Measurements from ENCODE around the gene SLC18A2. TPM values are rescaled to one million over a fixed set of nuclear protein-coding genes. Genes with fewer than 3 reads are reported as not detected.

The SLC18A2 gene
- not detected for total RNA-seq

DNA sequence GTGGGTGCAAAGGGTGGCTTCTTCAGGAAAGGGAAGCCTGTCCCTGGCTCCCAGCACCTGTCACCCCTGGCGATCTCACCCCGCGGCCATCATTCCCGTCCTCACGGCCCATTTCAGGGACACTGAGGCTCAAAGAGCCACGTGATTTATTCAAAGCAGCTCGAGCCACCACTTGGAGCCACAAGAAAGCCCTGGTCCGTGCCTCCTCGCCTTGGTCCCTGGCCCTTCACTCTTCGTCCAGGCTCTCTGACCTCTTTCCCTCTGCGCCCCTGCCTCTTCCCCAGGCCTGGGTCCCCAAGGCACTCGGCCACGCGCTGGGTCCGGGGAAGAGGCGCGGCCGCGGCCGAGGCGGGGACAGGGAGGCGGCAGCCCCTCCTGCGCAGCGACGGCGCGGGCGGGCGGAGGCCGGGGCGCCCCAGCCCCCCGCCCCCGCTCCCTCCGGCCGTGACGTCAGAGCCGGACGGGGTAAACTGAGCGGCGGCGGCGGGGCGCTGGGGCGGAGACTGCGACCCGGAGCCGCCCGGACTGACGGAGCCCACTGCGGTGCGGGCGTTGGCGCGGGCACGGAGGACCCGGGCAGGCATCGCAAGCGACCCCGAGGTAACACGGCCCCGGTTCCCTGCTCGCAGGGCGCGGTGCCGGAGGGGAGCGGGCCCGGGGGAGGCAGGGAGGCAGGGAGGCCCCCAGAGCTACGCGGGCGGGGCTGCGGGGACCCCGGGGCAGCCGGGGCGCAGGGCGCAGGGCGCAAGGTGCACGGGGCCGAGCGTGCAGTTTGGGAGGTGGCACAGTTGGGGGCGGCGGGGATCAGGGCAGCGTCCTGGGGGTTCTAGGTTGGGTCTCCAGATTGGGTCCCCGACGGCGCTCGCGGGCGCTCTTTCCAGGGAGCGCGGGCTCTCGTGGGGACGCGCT, at the start of gene SLC18A2:
Gene SLC18A2, plus strand, starts transcription at position 494 of the 909 bp plus-strand sequence. CDS start 580 bp downstream, outside the sequence.
- Mint-ChIP-seq H3K36me3 (no peaks in the 10 kb centered on the region), H3K27me3 (peaks cover 30% of the 10 kb centered on the region), H3K4me1 (peaks cover 4% of the 10 kb centered on the region), H3K4me3 (no peak within 1 kb of the TSS), H3K27ac (no peak within 1 kb of the TSS), H3K9me3 (no peaks in the 10 kb centered on the region)
- DNase-seq: no peak

DNA sequence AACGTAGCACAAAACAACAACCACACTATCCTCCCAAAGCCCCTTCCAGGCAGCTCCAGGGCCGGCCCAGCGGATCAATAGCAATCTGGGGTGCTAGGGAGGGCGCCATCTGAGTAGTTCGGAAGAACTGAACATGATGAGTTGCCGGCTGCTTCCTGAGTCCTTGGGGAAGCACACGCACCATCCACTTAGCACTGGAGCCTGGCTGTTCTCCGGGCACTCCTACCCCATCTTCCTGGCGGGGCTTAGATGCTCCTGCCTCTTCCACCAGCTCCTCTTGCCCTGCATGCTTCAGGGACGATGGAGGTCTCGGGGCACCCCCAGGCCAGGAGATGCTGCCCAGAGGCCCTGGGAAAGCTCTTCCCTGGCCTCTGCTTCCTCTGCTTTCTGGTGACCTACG, 43.7 kb upstream of the SLC18A2 start, which contains the start of gene KCNK18:
Gene KCNK18, plus strand, starts transcription at position 301 of the 400 bp plus-strand sequence. Its CDS starts 0 bp downstream, at position 301.
- Mint-ChIP-seq H3K9me3 (peaks cover 2% of the 10 kb centered on the region), H3K4me3 (no peak within 1 kb of the TSS), H3K27me3 (peaks cover 5% of the 10 kb centered on the region), H3K36me3 (no peaks in the 10 kb centered on the region), H3K27ac (no peak within 1 kb of the TSS), H3K4me1 (no peaks in the 10 kb centered on the region)
- DNase-seq: no peak

DNA sequence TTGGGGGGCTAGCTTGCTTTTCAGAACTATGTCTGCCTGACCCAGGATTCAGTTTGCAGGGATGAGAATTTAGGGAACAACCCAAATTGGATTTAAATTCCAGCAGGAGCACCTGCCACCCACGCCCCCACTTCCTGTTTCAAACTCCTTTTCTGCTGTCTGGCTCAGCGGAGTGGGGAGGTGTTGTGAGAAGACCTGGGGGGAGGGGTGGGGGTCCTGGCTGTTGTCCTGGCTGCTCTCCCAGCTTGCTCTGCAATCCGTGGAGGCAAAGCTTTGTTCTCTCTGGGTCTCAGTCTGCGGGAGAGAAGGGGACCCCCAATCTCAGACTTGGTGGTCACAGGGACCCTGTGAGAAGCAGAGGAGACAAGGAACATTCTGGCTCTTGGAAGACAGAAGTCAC, 42.8 kb upstream of the SLC18A2 start:
- peaks cover 2% of the 10 kb centered on the region for H3K9me3 Mint-ChIP-seq
- no peaks in the 10 kb centered on the region for H3K4me1 Mint-ChIP-seq
- H3K27ac Mint-ChIP-seq: no peak overlapping the region
- DNase-seq: no peak
- no peaks in the 10 kb centered on the region for H3K36me3 Mint-ChIP-seq
- peaks cover 5% of the 10 kb centered on the region for H3K27me3 Mint-ChIP-seq
- H3K4me3 Mint-ChIP-seq: no peak overlapping the region

DNA sequence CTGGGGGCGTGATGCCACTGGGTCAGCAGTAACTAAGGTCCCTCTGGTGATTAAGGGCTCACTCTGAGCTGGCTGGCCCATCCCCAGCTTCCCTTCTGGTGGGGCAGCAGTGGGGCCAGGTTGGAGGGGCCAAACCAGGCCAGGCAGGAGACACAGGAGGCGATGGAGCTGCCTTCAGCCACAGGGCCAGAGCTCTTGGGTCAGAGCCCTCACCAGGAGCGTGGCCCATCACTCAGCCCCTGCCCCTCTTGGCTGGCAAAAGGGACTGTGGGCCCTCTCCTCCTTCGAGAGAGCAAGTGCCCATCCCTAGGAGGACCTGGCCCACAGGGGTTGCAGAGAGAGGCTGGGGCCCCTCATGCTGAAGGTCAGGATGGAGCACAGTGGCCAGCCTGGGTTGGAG, 39.1 kb upstream of the SLC18A2 start:
- no peak for DNase-seq
- peaks cover 14% of the 10 kb centered on the region for H3K27me3 Mint-ChIP-seq
- H3K4me3 Mint-ChIP-seq: no peak overlapping the region
- no peaks in the 10 kb centered on the region for H3K4me1 Mint-ChIP-seq
- peaks cover 3% of the 10 kb centered on the region for H3K9me3 Mint-ChIP-seq
- no peaks in the 10 kb centered on the region for H3K36me3 Mint-ChIP-seq
- no peak overlapping the region for H3K27ac Mint-ChIP-seq

DNA sequence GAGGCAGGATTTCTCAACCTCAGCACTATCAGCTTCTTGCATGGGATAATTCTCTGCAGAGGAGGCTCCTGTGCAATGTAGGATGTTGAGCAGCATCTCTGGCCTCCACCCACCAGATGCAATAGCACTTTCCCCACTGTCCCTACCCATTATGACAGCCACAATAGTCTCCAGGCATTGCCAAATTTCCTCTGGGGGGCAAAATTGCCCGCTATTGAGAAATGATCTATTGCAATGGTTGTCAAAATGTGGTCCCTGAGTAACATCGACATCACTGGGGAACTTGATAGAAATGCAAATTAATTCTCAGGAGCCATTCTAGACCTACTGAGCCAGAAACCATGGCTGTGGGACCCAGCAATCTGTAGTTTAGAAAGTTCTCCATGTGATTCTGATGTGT, 36.6 kb upstream of the SLC18A2 start:
- Mint-ChIP-seq H3K4me1 (no peaks in the 10 kb centered on the region), H3K27ac (no peak overlapping the region), H3K36me3 (no peaks in the 10 kb centered on the region), H3K27me3 (peaks cover 15% of the 10 kb centered on the region), H3K4me3 (no peak overlapping the region), H3K9me3 (peaks cover 3% of the 10 kb centered on the region)
- no peak for DNase-seq

DNA sequence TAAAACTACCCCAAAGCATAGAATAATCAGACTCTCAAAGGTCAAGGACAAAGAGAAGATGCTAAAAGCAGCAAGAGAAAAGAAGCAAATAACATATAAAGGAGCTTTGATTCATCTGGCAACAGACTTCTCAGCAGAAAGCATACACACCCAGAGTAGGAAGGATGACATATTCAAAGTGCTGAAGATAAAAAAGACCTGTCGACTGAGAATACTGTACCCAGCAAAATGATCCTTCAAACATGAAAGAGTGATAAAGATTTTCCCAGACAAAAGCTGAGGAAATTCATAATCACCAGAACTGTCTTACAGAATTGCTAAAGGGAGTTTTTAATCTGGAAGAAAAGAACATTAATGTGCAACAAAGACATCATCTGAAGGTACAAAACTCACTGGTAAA, 28.7 kb upstream of the SLC18A2 start:
- no peaks in the 10 kb centered on the region for H3K36me3 Mint-ChIP-seq
- H3K27ac Mint-ChIP-seq: no peak overlapping the region
- H3K4me1 Mint-ChIP-seq: no peaks in the 10 kb centered on the region
- H3K9me3 Mint-ChIP-seq: peaks cover 11% of the 10 kb centered on the region
- H3K4me3 Mint-ChIP-seq: no peak overlapping the region
- peaks cover 41% of the 10 kb centered on the region for H3K27me3 Mint-ChIP-seq
- no peak for DNase-seq

DNA sequence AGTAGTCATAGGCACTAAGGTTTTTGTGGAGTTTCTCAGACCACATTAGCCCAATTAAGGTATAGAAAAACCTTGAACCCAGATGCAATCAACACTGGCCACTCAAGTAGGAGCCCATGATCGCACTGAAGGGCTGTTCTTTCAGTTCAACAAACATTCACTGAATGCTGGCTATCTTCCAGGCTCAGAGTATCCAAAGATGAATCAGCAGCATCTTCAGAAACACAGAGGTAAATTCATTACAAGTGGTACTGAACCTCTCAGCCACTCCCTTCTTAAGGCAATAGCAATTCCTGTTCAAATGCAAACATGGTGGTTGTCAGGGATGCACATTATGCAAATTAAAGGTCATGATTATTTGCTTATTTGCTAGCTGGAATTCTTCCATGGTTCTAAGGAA, 26.5 kb upstream of the SLC18A2 start:
- DNase-seq: no peak
- Mint-ChIP-seq H3K4me3 (no peak overlapping the region), H3K27ac (no peak overlapping the region), H3K9me3 (peaks cover 11% of the 10 kb centered on the region), H3K36me3 (no peaks in the 10 kb centered on the region), H3K4me1 (peaks cover 2% of the 10 kb centered on the region), H3K27me3 (peaks cover 50% of the 10 kb centered on the region)

DNA sequence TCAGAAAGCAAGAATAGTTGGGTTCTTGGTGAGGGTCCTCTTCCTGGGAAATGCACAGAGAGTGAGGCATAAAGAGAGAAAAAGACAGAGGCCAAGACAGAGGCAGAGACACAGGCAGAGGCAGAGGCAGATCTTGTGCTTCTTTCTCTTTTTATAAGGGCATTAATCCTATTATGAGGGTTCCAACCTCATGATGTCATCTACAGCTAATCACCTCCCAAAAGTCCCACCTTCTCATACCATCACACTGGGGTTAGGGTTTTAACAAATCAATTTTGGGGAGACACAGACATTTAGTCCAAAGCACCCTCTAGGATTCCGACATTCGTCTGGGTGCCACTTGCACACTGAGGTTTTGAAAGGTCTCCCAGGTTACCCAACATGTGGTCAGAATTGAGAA, 25.8 kb upstream of the SLC18A2 start:
- DNase-seq: no peak
- H3K27me3 Mint-ChIP-seq: peaks cover 50% of the 10 kb centered on the region
- peaks cover 11% of the 10 kb centered on the region for H3K9me3 Mint-ChIP-seq
- H3K27ac Mint-ChIP-seq: no peak overlapping the region
- H3K4me3 Mint-ChIP-seq: no peak overlapping the region
- H3K4me1 Mint-ChIP-seq: peaks cover 2% of the 10 kb centered on the region
- H3K36me3 Mint-ChIP-seq: no peaks in the 10 kb centered on the region

DNA sequence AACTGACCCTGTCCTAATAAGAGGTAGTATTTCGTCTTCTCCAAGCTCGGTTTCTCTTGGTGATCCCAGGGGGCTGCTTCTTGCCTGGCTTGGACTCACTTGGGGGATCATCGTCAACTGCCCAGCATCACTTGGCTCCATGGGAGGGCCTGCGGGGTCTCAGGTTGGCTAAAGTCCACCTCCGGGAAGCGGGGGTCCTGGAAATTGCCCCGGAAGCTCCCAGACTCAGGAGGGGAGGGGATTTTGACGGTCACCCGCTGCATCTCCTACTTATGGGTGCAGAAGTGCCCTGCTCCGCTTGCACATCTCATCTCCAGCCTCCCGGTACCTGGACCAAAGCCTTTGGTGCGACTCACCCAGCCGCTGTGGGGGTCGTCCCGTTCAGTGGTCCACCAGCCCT, 24.9 kb upstream of the SLC18A2 start:
- DNase-seq: no peak
- peaks cover 43% of the 10 kb centered on the region for H3K27me3 Mint-ChIP-seq
- H3K4me1 Mint-ChIP-seq: peaks cover 2% of the 10 kb centered on the region
- no peak overlapping the region for H3K27ac Mint-ChIP-seq
- no peaks in the 10 kb centered on the region for H3K36me3 Mint-ChIP-seq
- H3K9me3 Mint-ChIP-seq: peaks cover 11% of the 10 kb centered on the region
- no peak overlapping the region for H3K4me3 Mint-ChIP-seq

DNA sequence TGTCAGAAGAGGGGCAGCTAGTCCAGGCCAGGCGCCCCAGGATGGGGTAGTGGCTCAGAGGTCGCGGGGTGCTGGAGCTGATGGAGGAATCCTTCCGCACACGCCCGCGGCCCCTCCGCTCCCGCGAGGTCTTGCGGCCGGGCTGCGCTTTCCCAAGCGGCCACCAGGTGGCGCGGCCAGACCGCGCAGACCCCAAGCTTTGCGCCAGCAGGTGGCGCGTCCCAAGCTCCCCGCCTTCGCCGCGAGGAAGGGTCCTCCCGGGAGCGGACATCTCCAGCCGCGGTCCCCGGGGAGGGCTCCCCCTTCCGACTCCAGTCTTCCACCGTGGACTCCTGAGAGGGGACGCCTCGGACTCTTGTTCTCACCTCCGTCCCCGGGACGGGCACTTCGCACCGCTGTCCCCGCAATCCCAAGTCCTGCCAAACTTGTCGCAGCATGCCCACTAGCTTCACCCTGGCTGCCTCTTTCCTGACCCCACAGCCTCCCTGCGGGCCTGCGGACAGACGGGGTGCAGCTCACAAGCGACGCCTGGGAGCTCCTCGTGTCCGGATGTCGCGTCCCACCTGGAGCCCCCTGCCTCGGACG, 24.2 kb upstream of the SLC18A2 start:
- Mint-ChIP-seq H3K27me3 (peaks cover 43% of the 10 kb centered on the region), H3K36me3 (no peaks in the 10 kb centered on the region), H3K27ac (no peak overlapping the region), H3K9me3 (peaks cover 6% of the 10 kb centered on the region), H3K4me3 (peak overlapping the region; percentile 68), H3K4me1 (peaks cover 2% of the 10 kb centered on the region)
- peak; percentile 75 for DNase-seq

DNA sequence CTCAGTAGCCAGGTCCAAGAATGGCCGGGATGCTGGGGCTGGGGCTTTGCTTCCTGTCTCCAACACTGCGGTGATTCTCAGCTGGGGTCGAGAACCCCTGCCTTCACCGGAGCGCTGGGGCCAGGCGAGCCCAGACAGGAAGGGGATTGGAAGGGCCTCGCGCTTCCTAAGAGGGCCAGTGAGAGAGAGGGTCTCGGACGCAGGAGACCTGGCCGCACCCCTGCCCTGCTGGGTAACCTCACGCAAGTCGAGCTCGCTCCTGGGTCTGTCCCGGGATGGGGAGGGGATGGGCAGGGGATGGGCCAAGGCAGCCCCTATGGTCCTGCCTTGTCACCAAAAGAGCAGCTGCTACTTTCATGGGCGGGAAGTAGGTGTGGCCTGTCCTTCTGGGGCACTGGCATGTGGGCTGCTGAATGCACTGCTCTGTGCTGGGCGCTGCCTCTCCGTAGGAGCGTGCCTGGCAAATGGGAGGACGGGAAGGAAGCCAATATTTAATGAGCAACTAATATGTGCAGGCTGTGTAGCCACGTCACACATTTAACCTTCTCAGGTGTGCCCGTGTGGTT, 23.6 kb upstream of the SLC18A2 start:
- peak; percentile 14 for DNase-seq
- H3K27me3 Mint-ChIP-seq: peaks cover 43% of the 10 kb centered on the region
- no peak overlapping the region for H3K27ac Mint-ChIP-seq
- H3K4me3 Mint-ChIP-seq: peak overlapping the region; percentile 68
- H3K9me3 Mint-ChIP-seq: peaks cover under 1% of the 10 kb centered on the region
- peaks cover 2% of the 10 kb centered on the region for H3K4me1 Mint-ChIP-seq
- H3K36me3 Mint-ChIP-seq: no peaks in the 10 kb centered on the region

DNA sequence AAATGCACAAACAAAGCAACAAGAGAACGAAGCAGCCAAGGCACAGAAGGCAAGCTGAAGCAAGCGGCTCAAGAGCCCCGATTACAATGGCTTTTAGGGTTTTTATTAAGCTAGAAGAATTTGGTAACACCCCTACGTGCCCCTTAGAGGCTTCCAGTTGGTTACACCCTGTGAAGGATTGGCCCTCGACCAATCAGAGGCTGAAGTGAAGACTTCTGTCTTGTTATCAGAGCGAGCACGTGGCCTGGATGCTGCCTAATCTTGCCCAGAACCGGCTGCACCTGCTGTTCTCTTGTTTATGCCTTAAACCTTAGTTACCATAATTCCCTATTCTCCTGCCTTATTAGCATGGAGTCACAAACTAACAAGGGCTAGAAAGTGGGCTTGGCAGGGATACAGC, 22.3 kb upstream of the SLC18A2 start:
- Mint-ChIP-seq H3K4me1 (peaks cover 2% of the 10 kb centered on the region), H3K36me3 (no peaks in the 10 kb centered on the region), H3K9me3 (no peaks in the 10 kb centered on the region), H3K27ac (no peak overlapping the region), H3K4me3 (no peak overlapping the region), H3K27me3 (peaks cover 46% of the 10 kb centered on the region)
- DNase-seq: no peak

DNA sequence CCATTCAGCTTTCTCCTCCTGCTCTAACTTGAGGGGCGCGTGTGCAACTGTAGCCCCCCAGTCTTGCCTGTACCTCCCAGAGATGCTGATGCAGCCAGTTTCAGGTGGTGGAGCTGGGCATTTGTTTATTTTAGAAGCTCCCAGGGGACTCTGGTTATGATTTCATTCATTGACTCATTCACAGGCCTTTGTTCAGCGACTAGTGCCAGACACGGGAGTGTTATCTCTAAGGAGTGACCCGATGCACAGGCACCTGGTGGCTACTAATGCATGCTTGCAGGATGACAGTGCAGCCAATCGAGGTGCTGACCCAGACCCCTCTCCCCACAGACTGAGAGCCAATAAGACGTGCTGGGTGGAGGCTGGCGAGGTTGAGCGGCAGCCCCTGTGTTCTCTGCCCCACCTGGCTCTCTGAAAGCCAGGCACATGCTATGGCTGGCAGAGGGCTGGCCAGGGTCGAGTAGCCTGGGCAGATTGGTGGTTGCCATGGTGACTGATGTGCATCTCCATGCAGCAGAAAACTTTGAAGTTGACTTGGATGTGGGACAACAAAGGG, 19.7 kb upstream of the SLC18A2 start:
- Mint-ChIP-seq H3K9me3 (no peaks in the 10 kb centered on the region), H3K27me3 (peaks cover 24% of the 10 kb centered on the region), H3K4me1 (peaks cover 2% of the 10 kb centered on the region), H3K4me3 (no peak overlapping the region), H3K36me3 (no peaks in the 10 kb centered on the region), H3K27ac (no peak overlapping the region)
- DNase-seq: no peak

DNA sequence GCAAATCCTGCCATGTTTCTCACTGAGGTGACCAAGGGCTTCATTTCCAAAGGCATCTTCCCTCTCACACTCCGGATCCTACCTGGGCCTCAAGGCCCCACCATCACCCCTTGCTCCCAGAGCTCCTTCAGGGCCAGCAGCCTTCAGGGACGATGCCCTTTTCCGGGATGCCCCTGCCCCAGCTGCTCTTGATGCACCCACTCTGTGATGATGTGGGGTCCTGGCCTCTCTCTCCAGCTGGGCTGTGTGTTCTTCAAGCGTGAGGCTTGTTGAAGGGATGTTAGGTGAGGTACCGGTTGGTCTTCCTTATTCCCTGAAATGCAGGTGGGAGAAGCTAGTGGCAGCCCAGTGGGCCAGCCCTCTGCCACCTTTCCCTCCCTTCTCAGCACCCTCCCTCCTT, 18.4 kb upstream of the SLC18A2 start:
- DNase-seq: no peak
- H3K36me3 Mint-ChIP-seq: no peaks in the 10 kb centered on the region
- no peaks in the 10 kb centered on the region for H3K4me1 Mint-ChIP-seq
- H3K27ac Mint-ChIP-seq: no peak overlapping the region
- no peak overlapping the region for H3K4me3 Mint-ChIP-seq
- peaks cover 16% of the 10 kb centered on the region for H3K27me3 Mint-ChIP-seq
- no peaks in the 10 kb centered on the region for H3K9me3 Mint-ChIP-seq

DNA sequence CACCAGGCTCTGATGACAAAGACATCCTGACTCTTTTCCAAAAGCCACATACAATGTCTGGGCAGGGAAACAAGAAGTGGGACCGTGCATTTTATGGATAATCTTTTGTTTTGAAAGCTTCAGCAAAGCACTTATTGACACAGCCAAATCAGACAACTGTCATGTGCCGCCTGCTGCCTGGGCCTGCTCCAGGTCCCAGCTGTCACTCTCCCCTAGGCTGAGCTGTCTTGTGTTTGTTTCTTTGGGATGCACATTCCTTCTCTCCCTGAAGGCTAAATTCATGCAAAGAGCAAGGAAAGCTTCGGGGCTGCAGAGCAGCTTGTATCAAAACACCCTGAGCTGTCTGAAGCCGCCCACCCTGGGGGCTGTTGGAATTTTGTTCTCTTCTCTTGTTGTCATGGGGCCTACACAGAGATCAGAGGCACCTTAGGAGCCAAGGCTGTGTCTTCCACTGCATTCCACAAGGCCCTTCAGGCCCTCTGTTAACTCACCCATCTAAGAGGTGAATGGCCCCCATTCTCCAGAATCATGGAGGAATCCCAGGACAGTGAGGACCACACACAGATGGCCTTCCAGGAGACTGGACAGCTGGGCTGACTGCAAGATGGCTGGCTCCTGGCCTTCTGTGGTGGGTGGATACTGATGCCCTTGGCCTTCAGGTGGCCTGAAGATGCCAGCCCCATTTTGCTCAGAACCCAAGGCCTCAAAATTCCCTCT, 17.8 kb upstream of the SLC18A2 start:
- Mint-ChIP-seq H3K27ac (no peak overlapping the region), H3K36me3 (no peaks in the 10 kb centered on the region), H3K4me3 (no peak overlapping the region)

More for the DNA sequence above, 17.8 kb upstream of the SLC18A2 start:
- Mint-ChIP-seq H3K9me3 (no peaks in the 10 kb centered on the region), H3K4me1 (no peaks in the 10 kb centered on the region), H3K27me3 (peaks cover 16% of the 10 kb centered on the region)
- DNase-seq: no peak

Data from activated naive CD8-positive, alpha-beta T cell treated with anti-CD3 and anti-CD28 coated beads for 36 hours (primary cell).